Fibroblast of mammary gland (primary cell): ENCODE results near the gene AGXT.

Experiments used
- DNase-seq: peaks from one replicate; pipeline ENCODE4 v3.0.0-alpha.2; 2010; ENCODE audit warnings: low read depth
- H3K4me3 ChIP-seq: 2 replicates; pipeline ENCODE4 v1.5.1; 2011; ENCODE audit warnings: low read depth, mild to moderate bottlenecking, low read length, moderate library complexity; ENCODE audit not compliant: control insufficient read depth
- TF ChIP-seq, protein P1 (sequence below): conservative IDR thresholded peaks from 2 replicates; pipeline ENCODE4 v1.5.1; 2011; ENCODE audit warnings: low read depth, low read length, inconsistent platforms; ENCODE audit not compliant: control insufficient read depth, insufficient read depth

Gene AGXT

DNA sequence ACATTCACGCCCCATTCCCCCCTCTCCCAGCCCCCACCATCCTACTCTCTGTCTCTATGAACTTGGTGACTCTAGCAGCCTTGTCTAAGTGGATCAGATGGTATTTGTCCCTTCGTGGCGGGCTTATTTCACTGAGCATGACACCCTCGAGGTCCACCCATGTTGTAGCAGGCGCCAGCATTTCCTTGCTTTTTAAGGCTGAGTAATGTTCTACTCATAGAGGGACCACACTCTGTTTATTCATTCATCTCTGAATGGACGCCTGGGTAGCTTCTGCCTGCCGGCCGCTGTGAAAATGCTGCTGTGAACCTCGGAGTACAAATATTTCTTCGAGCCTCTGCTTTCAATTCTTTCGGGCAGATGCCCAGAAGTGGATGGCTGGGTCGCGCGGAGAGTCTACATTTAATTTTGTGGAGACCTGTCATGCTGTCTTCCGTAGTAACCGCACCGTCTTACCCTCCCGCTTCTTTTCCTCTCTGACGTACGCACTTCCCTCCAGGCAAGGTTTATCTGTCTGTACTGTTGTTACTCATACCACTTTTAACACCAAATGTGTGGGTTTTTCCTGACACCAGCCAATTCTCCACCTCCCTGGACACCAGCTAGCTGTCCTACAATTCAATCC, 43.1 kb downstream of the AGXT start:
- no peak overlapping the region for H3K4me3 ChIP-seq
- TF ChIP-seq, protein P1, sequence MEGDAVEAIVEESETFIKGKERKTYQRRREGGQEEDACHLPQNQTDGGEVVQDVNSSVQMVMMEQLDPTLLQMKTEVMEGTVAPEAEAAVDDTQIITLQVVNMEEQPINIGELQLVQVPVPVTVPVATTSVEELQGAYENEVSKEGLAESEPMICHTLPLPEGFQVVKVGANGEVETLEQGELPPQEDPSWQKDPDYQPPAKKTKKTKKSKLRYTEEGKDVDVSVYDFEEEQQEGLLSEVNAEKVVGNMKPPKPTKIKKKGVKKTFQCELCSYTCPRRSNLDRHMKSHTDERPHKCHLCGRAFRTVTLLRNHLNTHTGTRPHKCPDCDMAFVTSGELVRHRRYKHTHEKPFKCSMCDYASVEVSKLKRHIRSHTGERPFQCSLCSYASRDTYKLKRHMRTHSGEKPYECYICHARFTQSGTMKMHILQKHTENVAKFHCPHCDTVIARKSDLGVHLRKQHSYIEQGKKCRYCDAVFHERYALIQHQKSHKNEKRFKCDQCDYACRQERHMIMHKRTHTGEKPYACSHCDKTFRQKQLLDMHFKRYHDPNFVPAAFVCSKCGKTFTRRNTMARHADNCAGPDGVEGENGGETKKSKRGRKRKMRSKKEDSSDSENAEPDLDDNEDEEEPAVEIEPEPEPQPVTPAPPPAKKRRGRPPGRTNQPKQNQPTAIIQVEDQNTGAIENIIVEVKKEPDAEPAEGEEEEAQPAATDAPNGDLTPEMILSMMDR, result no peak
- peak; percentile 65 for DNase-seq

DNA sequence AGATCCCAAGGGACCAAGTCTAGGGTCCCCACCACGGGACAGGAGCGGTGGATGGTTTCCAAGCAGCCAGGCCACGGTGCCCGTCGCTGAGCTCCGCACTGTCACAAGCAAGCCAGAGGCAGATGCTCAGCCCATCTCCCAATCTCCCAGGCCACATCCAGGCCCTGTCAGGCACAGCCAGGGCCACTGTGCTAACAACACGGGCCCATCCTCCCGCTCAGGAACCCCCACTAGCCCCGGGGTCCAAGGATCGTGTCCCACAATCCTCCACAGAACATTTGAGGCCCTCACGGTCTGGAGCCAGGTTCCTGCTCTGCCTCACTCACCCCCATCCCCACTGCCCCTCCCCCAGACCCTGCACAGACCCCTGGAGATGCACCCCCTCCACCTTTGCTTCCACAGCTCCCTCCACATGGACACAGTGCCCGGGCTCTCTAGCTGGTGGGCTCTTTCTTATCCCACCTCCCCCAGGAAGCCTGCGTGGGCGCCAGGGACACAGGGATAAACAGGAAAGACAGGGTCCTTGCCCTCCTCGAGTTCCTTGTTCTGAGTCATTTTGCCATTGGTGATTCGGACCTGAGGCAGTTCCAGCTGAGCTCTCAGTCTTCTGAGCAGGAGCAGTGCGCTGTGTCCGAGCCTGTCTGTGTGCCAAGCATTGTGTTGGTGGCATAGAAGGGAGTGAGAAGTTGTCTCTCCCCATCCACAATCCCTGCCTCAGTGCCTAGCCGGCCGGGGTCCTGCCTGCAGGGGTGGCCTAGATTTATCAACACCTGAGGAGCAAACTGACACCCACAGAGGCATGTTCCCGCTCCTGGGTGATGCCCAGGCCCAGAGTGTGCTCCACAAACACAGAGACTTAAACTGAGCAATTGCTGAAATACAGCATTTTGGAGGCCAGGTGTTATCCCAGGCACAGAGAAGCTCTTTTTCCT, 44.5 kb downstream of the AGXT start:
- TF ChIP-seq, protein P1, result no peak
- no peak overlapping the region for H3K4me3 ChIP-seq
- DNase-seq, result peak; percentile 40

DNA sequence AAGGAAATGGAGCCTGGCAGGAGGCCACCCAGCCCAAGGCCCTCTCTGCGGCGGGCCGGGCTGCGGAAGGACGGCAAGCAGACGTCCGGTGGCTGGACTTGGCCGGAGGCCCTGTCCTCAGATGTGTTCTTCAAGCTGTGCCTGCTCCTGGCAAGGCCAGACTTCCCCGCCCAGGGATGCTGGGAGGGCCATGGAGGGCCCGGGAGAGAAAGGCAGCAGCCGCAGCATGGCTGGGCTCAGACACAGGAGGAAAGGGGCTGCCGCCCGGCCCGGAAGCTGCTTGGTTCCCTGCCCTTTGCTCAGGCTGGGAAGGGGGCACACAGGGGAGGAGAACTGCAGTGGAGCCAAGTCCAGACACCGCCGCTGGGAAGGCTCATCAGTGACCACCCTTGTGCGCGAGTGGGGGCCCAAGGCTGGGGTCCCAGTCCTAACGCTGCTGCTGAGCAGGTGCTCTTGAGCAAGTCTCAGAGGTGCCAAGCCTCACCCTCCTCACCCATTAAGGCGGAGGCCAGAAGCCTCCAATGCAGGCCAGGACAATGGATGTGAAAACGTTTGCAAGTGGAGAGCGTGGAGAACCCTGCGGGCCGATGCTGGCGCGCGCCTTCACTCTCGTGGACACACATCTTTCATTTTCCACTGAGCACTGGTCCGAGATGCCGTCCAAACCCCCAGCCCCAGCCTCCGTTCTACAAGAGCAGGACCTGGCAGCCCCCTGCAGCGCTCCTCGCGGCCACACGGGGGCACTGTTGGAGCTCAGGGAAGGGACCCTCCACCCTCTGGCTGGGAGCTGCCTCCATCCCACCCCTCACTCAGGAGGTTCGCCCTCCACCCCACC, 45.4 kb downstream of the AGXT start:
- peak; percentile 76 for DNase-seq
- TF ChIP-seq, protein P1, result peak; percentile 82
- H3K4me3 ChIP-seq, result no peak overlapping the region

DNA sequence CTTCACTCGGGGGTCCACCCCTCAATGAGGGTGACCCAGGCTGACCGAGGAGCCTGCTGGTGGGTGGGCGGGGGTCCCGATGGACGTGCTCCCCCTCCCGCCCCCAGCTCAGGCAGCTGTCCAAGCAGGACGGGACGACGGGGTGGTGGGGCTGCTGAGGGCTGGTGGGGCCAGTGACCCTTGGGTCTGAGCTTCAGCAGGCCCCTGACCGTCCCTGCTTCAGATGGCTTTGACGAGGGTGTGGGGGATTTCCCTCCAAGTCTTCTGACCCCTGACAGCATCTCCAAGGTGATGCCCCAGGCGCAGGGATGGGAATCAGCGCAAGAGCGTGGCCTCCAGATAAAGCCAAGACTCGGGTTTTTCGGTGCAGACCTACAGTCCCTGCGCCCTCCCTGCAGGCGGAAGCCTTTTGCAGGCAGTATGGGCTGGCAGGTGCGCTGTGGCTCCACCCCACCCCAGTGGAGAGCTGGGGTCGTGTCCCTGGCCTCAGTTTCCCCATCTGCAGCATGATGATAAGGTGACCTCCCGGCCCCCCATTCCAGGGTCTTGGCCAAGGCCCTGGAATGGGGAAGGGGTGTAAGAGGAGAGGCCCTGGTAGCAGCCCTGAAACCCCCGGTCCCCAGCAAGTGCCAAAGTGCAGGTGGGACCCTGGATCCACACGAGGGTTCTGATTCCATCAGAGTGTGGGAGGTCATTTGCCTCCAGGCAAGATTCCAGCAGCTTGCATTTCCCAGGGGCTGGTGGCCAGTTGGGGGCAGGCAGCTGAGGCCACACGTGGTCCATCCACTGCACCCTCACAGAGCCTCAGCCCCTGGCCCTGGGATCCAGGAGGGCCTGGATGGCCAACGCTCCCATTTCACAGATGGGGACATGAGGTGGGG, 46.3 kb downstream of the AGXT start:
- no peak for DNase-seq
- TF ChIP-seq, protein P1, result no peak
- no peak overlapping the region for H3K4me3 ChIP-seq

DNA sequence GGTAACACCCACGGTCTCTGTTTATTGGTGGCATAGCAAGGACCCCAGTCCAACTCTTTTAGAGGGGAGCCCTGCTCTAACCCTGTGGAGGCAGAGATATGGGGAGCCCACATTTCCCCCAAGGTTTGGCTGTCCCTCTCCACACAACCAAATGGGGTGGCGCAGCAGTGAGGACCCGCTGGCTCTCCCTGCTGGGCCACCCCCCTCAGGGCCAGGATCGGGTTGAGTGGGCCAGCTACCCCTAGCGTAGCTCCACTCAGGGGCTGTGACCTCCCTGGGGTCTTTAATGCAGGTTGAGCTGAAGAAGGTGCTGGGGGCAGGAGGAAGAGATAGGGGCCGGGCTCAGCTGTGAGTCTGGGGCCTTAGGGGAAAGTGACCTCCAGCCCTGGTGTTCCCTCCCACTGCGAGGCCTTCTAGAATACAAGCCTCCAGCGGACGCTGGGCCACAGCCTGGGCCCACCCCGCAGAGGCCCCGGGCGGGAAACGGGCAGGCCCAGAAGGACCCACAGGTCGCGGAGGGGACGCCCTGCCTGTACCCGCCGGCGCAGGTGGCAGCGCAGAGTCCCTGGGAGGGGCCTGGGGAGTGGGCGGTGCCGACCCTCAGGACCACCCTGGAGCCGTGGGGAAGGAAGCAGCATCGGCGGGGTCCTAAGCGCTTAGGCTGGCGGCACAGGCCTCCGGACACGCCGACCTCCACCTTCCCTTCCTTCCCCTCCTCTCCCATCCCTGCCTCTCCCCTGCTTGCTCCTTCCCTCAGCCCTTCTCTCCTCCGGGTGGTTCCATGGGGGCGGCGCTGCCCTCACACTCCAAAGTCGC, 47.1 kb downstream of the AGXT start:
- H3K4me3 ChIP-seq, result no peak overlapping the region
- TF ChIP-seq, protein P1, result no peak
- DNase-seq, result no peak
